Transverse colon (tissue), 4 donors: Measurements from ENCODE around the gene CEND1. TPM values are rescaled to one million over a fixed set of nuclear protein-coding genes. Genes with fewer than 3 reads are reported as not detected.

ENCODE experiments used
- DNase-seq: peaks from one replicate; pipeline ENCODE4 v3.0.0-alpha.2; 2019
- H3K27ac ChIP-seq, 4 donors: fragments of 200-600 bp; sonication (generic); 2 replicates each; pipeline ENCODE4 v1.5.1; 2016 to 2018; ENCODE audit warnings: inconsistent platforms in 4 of 4
- H3K27me3 ChIP-seq: fragments of 200-600 bp; sonication (generic); 2 replicates; pipeline ENCODE4 v1.5.1; 2017; ENCODE audit warnings: inconsistent platforms
- H3K36me3 ChIP-seq, 4 donors: fragments of 200-600 bp; sonication (generic); 2 replicates each; pipeline ENCODE4 v1.5.1; 2017 to 2019; ENCODE audit warnings: inconsistent platforms in 4 of 4
- H3K4me1 ChIP-seq, 4 donors: fragments of 200-600 bp; sonication (generic); 2 replicates each; pipeline ENCODE4 v1.5.1; 2017 to 2020; ENCODE audit warnings: inconsistent platforms in 4 of 4
- H3K4me3 ChIP-seq, 4 donors: fragments of 200-600 bp; sonication (generic); 1 replicate in 1 of 4; 2 replicates in 3 of 4; pipeline versions ENCODE4 v1.5.1 to v1.6.1; 2017 to 2019; ENCODE audit warnings: inconsistent platforms in 4 of 4
- H3K9me3 ChIP-seq, 2 donors: fragments of 200-600 bp; sonication (generic); 2 replicates each; pipeline ENCODE4 v1.5.1; 2017 to 2019; ENCODE audit warnings: inconsistent platforms in 2 of 2
- CTCF ChIP-seq, 5 experiments: fragments of 200-600 bp in 3 of 5; fragments of 450-650 bp in 2 of 5; sonication (generic) in 3 of 5; IDR thresholded peaks; 1 replicate in 2 of 5; 2 replicates in 3 of 5; pipeline ENCODE4 v1.5.1; 2016 to 2017; ENCODE audit warnings: antibody characterized with exemption in 5 of 5, inconsistent platforms in 3 of 5, mild to moderate bottlenecking in 2 of 5, moderate library complexity in 1 of 5
- EP300 ChIP-seq: sonication (generic); formaldehyde crosslinking; IDR thresholded peaks from one replicate; pipeline ENCODE4 v1.6.1; 2017; ENCODE audit warnings: antibody characterized with exemption, low read depth
- POLR2A ChIP-seq: fragments of 450-650 bp; IDR thresholded peaks from one replicate; pipeline ENCODE4 v1.6.1; 2016; ENCODE audit warnings: antibody characterized with exemption, mild to moderate bottlenecking, moderate library complexity
- POLR2AphosphoS5 ChIP-seq, 3 donors: sonication (generic); formaldehyde crosslinking; IDR thresholded peaks; one replicate each; pipeline ENCODE4 v1.6.1; 2016; ENCODE audit warnings: antibody characterized with exemption in 3 of 3
- WGBS, 2 donors: methylation state at CpG; one replicate each; pipeline ENCODE4 v1.1.5; 2018; ENCODE audit warnings: low coverage in 1 of 2; 5-methylcytosine and 5-hydroxymethylcytosine counted together
- in situ Hi-C, 4 donors: fragments of 200-750 bp; cut with MboI; loops; one replicate each; pipeline versions ENCODE4 v1.15.0 to v1.15.1; 2017; ENCODE audit warnings: low sequenced_read_pairs in 3 of 4, low pct_ligation_motif_present in 1 of 4, low pct_unique_long_range_greater_than_20kb in 1 of 4
- intact Hi-C: fragments of 100-400 bp; cut with DNase I; formaldehyde crosslinking; loops from one replicate; pipeline ENCODE4 v1.15.1; 2023; ENCODE audit warnings: low total_unique reads
- total RNA-seq, 4 donors: library from RNA; depleted of rRNA; stranded (reverse); fragments of >200 nt; gene quantifications; one replicate each; pipeline ENCODE4 v1.1.0, GENCODE V29; 2016

CEND1 gene
- total RNA-seq, 4 donors from 2014 or later: 0.79 to 1.2 TPM; not detected in 2

GRCh38 chr11:790721-791564 is 1.1 kb upstream of the CEND1 start:
- in situ Hi-C loops (no loop called here), intact Hi-C loops (no loop called here)
- TF ChIP-seq POLR2AphosphoS5 (IDR thresholded peaks at IDR 0.05): no peak
- no peak for TF ChIP-seq EP300

GRCh38 chr11:788953-789940 is 643 bp downstream of the CEND1 start:
- DNase-seq: no peak
- H3K36me3 ChIP-seq: no peaks in the 10 kb centered on the region
- H3K27ac ChIP-seq: no peak overlapping the region
- intact Hi-C loops (no loop called here), in situ Hi-C loops (no loop called here)
- TF ChIP-seq CTCF (IDR thresholded peaks at IDR 0.05): no peak
- no peak for TF ChIP-seq POLR2A
- TF ChIP-seq EP300: no peak
- no peak for TF ChIP-seq POLR2AphosphoS5 (IDR thresholded peaks at IDR 0.05)
- 29% methylated on average over 25 of the region's 31 CpGs; no CpG with 5 or more reads in 1 of the 2 donors for WGBS, 2 donors
- H3K9me3 ChIP-seq: no peaks in the 10 kb centered on the region
- peaks cover 0 to 7% (median 2%) of the 10 kb centered on the region in 4 donors for H3K4me1 ChIP-seq
- H3K27me3 ChIP-seq: peaks cover 25% of the 10 kb centered on the region
- H3K4me3 ChIP-seq: no peak overlapping the region

More at GRCh38 chr11:790721-791564, 1.1 kb upstream of the CEND1 start:
- no peaks in the 10 kb centered on the region for H3K9me3 ChIP-seq
- no peaks in the 10 kb centered on the region for H3K36me3 ChIP-seq
- no peak for DNase-seq
- H3K4me1 ChIP-seq: peaks cover 9 to 23% (median 17%) of the 10 kb centered on the region in 4 donors
- H3K27ac ChIP-seq: no peak overlapping the region
- H3K4me3 ChIP-seq: no peak overlapping the region
- peaks cover 25% of the 10 kb centered on the region for H3K27me3 ChIP-seq
- 76% methylated on average over 18 of the region's 18 CpGs; no CpG with 5 or more reads in 1 of the 2 donors for WGBS, 2 donors

GRCh38 chr11:788009-788640 is 1.8 kb downstream of the CEND1 start:
- intact Hi-C loops (no loop called here), in situ Hi-C loops (no loop called here)
- TF ChIP-seq POLR2A (no peak), CTCF (IDR thresholded peaks at IDR 0.05) (no peak), EP300 (no peak), POLR2AphosphoS5 (IDR thresholded peaks at IDR 0.05) (no peak)
- Histone ChIP-seq H3K4me1 (peaks cover 0 to 13% (median 7%) of the 10 kb centered on the region in 4 donors), H3K9me3 (no peaks in the 10 kb centered on the region), H3K27me3 (peaks cover 25% of the 10 kb centered on the region), H3K4me3 (no peak overlapping the region), H3K36me3 (no peaks in the 10 kb centered on the region), H3K27ac (no peak overlapping the region)
- DNase-seq: no peak
- WGBS, 2 donors: 41% methylated on average over 19 of the region's 28 CpGs; no CpG with 5 or more reads in 1 of the 2 donors

- no peak for TF ChIP-seq POLR2A
- no peak for TF ChIP-seq CTCF (IDR thresholded peaks at IDR 0.05)
- TF ChIP-seq POLR2AphosphoS5 (IDR thresholded peaks at IDR 0.05): no peak
- no peak for TF ChIP-seq EP300
- in situ Hi-C loops (no loop called here), intact Hi-C loops (no loop called here)
- 86% methylated on average over 21 of the region's 24 CpGs; no CpG with 5 or more reads in 1 of the 2 donors for WGBS, 2 donors
- Histone ChIP-seq H3K4me1 (peaks cover 0 to 19% (median 11%) of the 10 kb centered on the region in 4 donors), H3K4me3 (no peak overlapping the region), H3K36me3 (no peaks in the 10 kb centered on the region), H3K27ac (no peak overlapping the region), H3K27me3 (peaks cover 25% of the 10 kb centered on the region), H3K9me3 (no peaks in the 10 kb centered on the region)
- DNase-seq: no peak
Measured at GRCh38 chr11:787084-787675, 2.7 kb downstream of the CEND1 start.
